GM19463 (cell line): ENCODE measurements around the gene PPP2R5C.
"Not testable (repeated sequence)": the region's sequence is repeated elsewhere in the genome, so short reads cannot be mapped to it uniquely, and the experiment has no call there.

ENCODE experiments used
- ATAC-seq: cut with Tn5 transposase; IDR thresholded peaks from one replicate; pipeline ENCODE4 v1.9.1; 2021; ENCODE audit warnings: mild to moderate bottlenecking, moderate library complexity; ENCODE audit not compliant: unreplicated experiment

Gene PPP2R5C

GRCh38 chr14:101780390-101780789, 18.9 kb downstream of the PPP2R5C start:
- ATAC-seq: no peak

- no peak for ATAC-seq
These were observed 19.4 kb downstream of the PPP2R5C start for GRCh38 chr14:101780887-101781239.

GRCh38 chr14:101781240-101782061, 19.9 kb downstream of the PPP2R5C start:
- ATAC-seq: no peak

GRCh38 chr14:101783260-101784016, 21.9 kb downstream of the PPP2R5C start:
- ATAC-seq: no peak

GRCh38 chr14:101784631-101785030, 23.1 kb downstream of the PPP2R5C start:
- ATAC-seq: no peak

- no peak for ATAC-seq
These were observed 26.6 kb downstream of the PPP2R5C start for GRCh38 chr14:101788016-101788635.

- ATAC-seq: no peak
These were observed 27.7 kb downstream of the PPP2R5C start for GRCh38 chr14:101789222-101789621.

GRCh38 chr14:101790232-101790631, 28.7 kb downstream of the PPP2R5C start:
- ATAC-seq: no peak

GRCh38 chr14:101791919-101792572, 30.5 kb downstream of the PPP2R5C start:
- no peak for ATAC-seq

- no peak for ATAC-seq
These were observed 34.5 kb downstream of the PPP2R5C start for GRCh38 chr14:101796016-101796415.

GRCh38 chr14:101796479-101796878, 35.0 kb downstream of the PPP2R5C start:
- no peak for ATAC-seq

GRCh38 chr14:101797856-101798255, 36.3 kb downstream of the PPP2R5C start:
- no peak for ATAC-seq

- ATAC-seq: not testable (repeated sequence)
These were observed 42.9 kb downstream of the PPP2R5C start for GRCh38 chr14:101804373-101804772.

GRCh38 chr14:101806252-101806651, 44.7 kb downstream of the PPP2R5C start:
- ATAC-seq: not testable (repeated sequence)

GRCh38 chr14:101808020-101808641, 46.6 kb downstream of the PPP2R5C start:
- ATAC-seq: no peak

GRCh38 chr14:101808894-101809670, 47.6 kb downstream of the PPP2R5C start:
- no peak for ATAC-seq

GRCh38 chr14:101809671-101810514, 48.4 kb downstream of the PPP2R5C start:
- peak; percentile 94 for ATAC-seq

- ATAC-seq: no peak
These were observed 49.5 kb downstream of the PPP2R5C start for GRCh38 chr14:101810897-101811621.
